Astrocyte (in vitro differentiated cells and primary cell): ENCODE results near the gene STPG3. TPM values are rescaled to one million over a fixed set of nuclear protein-coding genes. Genes with fewer than 3 reads are reported as not detected.
A peak's percentile ranks its signal among the peaks of the same experiment; 100 is the strongest.

Source experiments
- DNase-seq: peaks from one replicate; pipeline ENCODE4 v3.0.0-alpha.2; 2010; ENCODE audit warnings: low read depth
- FAIRE-seq: peaks from 2 replicates; lab custom pipeline; 2011; peaks lifted over from hg19 to GRCh38; lab: Jason Lieb, UNC
- H2AFZ ChIP-seq: 2 replicates; pipeline ENCODE4 v1.6.0; 2012; ENCODE audit warnings: low read depth, low read length, inconsistent platforms
- H3K27ac ChIP-seq: 2 replicates; pipeline ENCODE4 v1.5.1; 2011; ENCODE audit warnings: low read depth, low read length, inconsistent platforms
- H3K27me3 ChIP-seq: 2 replicates; pipeline ENCODE4 v1.6.0; 2011; ENCODE audit warnings: low read length, inconsistent platforms; ENCODE audit not compliant: insufficient read depth
- H3K36me3 ChIP-seq: 2 replicates; pipeline ENCODE4 v1.5.1; 2011; ENCODE audit warnings: low read length, inconsistent platforms; ENCODE audit not compliant: insufficient read depth
- H3K4me1 ChIP-seq: 2 replicates; pipeline ENCODE4 v1.5.1; 2011; ENCODE audit warnings: low read length, inconsistent platforms; ENCODE audit not compliant: insufficient read depth
- H3K4me2 ChIP-seq: 2 replicates; pipeline ENCODE4 v1.6.0; 2012; ENCODE audit warnings: low read length, inconsistent platforms
- H3K4me3 ChIP-seq: 2 replicates; pipeline ENCODE4 v1.5.1; 2011; ENCODE audit warnings: low read depth, mild to moderate bottlenecking, low read length, inconsistent platforms; ENCODE audit not compliant: insufficient read depth
- H3K79me2 ChIP-seq: 2 replicates; pipeline ENCODE4 v1.6.0; 2012; ENCODE audit warnings: mild to moderate bottlenecking, low read length, inconsistent platforms; ENCODE audit not compliant: insufficient read depth
- H3K9ac ChIP-seq: 2 replicates; pipeline ENCODE4 v1.6.0; 2012; ENCODE audit warnings: mild to moderate bottlenecking, low read length, inconsistent platforms
- H3K9me3 ChIP-seq: 2 replicates; pipeline ENCODE4 v1.5.1; 2012; ENCODE audit warnings: low read depth, mild to moderate bottlenecking, low read length, inconsistent platforms; ENCODE audit not compliant: insufficient read depth
- H4K20me1 ChIP-seq: 2 replicates; pipeline ENCODE4 v1.6.0; 2012; ENCODE audit warnings: low read length, inconsistent platforms; ENCODE audit not compliant: insufficient read depth
- H3K27ac Mint-ChIP-seq: one replicate; pipeline ENCODE4 v1.8.0; 2021; ENCODE audit warnings: mild to moderate bottlenecking, mixed read lengths; ENCODE audit not compliant: unreplicated experiment
- H3K27me3 Mint-ChIP-seq: one replicate; pipeline ENCODE4 v1.8.0; 2021; ENCODE audit warnings: low read depth, mixed read lengths; ENCODE audit not compliant: unreplicated experiment
- H3K36me3 Mint-ChIP-seq: one replicate; pipeline ENCODE4 v1.8.0; 2021; ENCODE audit warnings: low read depth, mixed read lengths; ENCODE audit not compliant: unreplicated experiment
- H3K4me1 Mint-ChIP-seq: one replicate; pipeline ENCODE4 v1.8.0; 2021; ENCODE audit warnings: low read depth, mixed read lengths; ENCODE audit not compliant: unreplicated experiment
- H3K4me3 Mint-ChIP-seq: one replicate; pipeline ENCODE4 v1.8.0; 2021; ENCODE audit warnings: mild to moderate bottlenecking, moderate library complexity, mixed read lengths; ENCODE audit not compliant: unreplicated experiment
- H3K9me3 Mint-ChIP-seq: one replicate; pipeline ENCODE4 v1.8.0; 2021; ENCODE audit warnings: mild to moderate bottlenecking, mixed read lengths; ENCODE audit not compliant: unreplicated experiment
- CTCF ChIP-seq: IDR thresholded peaks from 2 replicates; pipeline ENCODE4 v1.5.1; 2011; ENCODE audit warnings: low read depth, mild to moderate bottlenecking, inconsistent platforms, low read length, moderate library complexity; ENCODE audit not compliant: insufficient read depth
- EZH2 ChIP-seq: IDR thresholded peaks from 2 replicates; pipeline ENCODE4 v1.6.1; 2012; ENCODE audit warnings: mild to moderate bottlenecking, low read length, inconsistent platforms; ENCODE audit not compliant: insufficient read depth
- total RNA-seq: library from RNA; stranded (reverse); gene quantifications from 2 replicates; pipeline ENCODE4 v1.2.1, GENCODE V29; 2021

The STPG3 gene
- total RNA-seq, 1 donor from 2014 or later: not detected

- Mint-ChIP-seq H3K27ac (no peak overlapping the region), H3K27me3 (no peaks in the 10 kb centered on the region), H3K4me1 (peaks cover 1% of the 10 kb centered on the region), H3K4me3 (no peak overlapping the region), H3K36me3 (no peaks in the 10 kb centered on the region), H3K9me3 (no peaks in the 10 kb centered on the region)
- FAIRE-seq (no peak), DNase-seq (no peak)
- H3K9me3 ChIP-seq: no peaks in the 10 kb centered on the region
- H3K4me3 ChIP-seq: no peak overlapping the region
- no peak overlapping the region for H3K9ac ChIP-seq
- no peak overlapping the region for H3K4me2 ChIP-seq
- H3K36me3 ChIP-seq: no peaks in the 10 kb centered on the region
- no peaks in the 10 kb centered on the region for H3K27me3 ChIP-seq
- no peaks in the 10 kb centered on the region for H3K4me1 ChIP-seq
- H2AFZ ChIP-seq: no peak overlapping the region
- peaks cover 17% of the 10 kb centered on the region for H4K20me1 ChIP-seq
- TF ChIP-seq EZH2 (no peak), CTCF (no peak)
- no peak overlapping the region for H3K27ac ChIP-seq
- peaks cover 6% of the 10 kb centered on the region for H3K79me2 ChIP-seq
Measured at GRCh38 chr9:137233143-137233980, 17.7 kb upstream of the STPG3 start.

- Histone ChIP-seq H3K27me3 (no peaks in the 10 kb centered on the region), H3K4me3 (no peak overlapping the region), H3K4me1 (no peaks in the 10 kb centered on the region), H3K27ac (no peak overlapping the region), H3K9me3 (no peaks in the 10 kb centered on the region), H3K79me2 (peaks cover 14% of the 10 kb centered on the region), H3K36me3 (no peaks in the 10 kb centered on the region), H3K9ac (no peak overlapping the region), H2AFZ (no peak overlapping the region), H3K4me2 (no peak overlapping the region), H4K20me1 (peaks cover 24% of the 10 kb centered on the region)
- FAIRE-seq: no peak
- DNase-seq: no peak
- Mint-ChIP-seq H3K9me3 (no peaks in the 10 kb centered on the region), H3K4me1 (peaks cover 1% of the 10 kb centered on the region), H3K36me3 (no peaks in the 10 kb centered on the region), H3K27me3 (no peaks in the 10 kb centered on the region), H3K27ac (no peak overlapping the region), H3K4me3 (no peak overlapping the region)
- no peak for TF ChIP-seq EZH2
Measured at GRCh38 chr9:137234055-137234697, 16.9 kb upstream of the STPG3 start.

- Histone ChIP-seq H3K4me3 (no peak overlapping the region), H3K27ac (no peak overlapping the region), H3K9me3 (no peaks in the 10 kb centered on the region), H3K4me1 (peaks cover under 1% of the 10 kb centered on the region), H3K79me2 (peaks cover 17% of the 10 kb centered on the region), H3K4me2 (no peak overlapping the region), H3K27me3 (no peaks in the 10 kb centered on the region), H2AFZ (no peak overlapping the region), H3K9ac (no peak overlapping the region), H4K20me1 (peaks cover 24% of the 10 kb centered on the region), H3K36me3 (no peaks in the 10 kb centered on the region)
- Mint-ChIP-seq H3K4me1 (peaks cover 1% of the 10 kb centered on the region), H3K4me3 (peak overlapping the region; percentile 27), H3K9me3 (no peaks in the 10 kb centered on the region), H3K27me3 (no peaks in the 10 kb centered on the region), H3K27ac (peak overlapping the region; percentile 77), H3K36me3 (no peaks in the 10 kb centered on the region)
- DNase-seq (no peak), FAIRE-seq (no peak)
- TF ChIP-seq CTCF (no peak), EZH2 (no peak)
Measured at GRCh38 chr9:137234758-137235423, 16.2 kb upstream of the STPG3 start.
